C4-2B (cell line): ENCODE measurements around the gene RINL.

Experiments used
- ZFX ChIP-seq: fragments of 450-650 bp; IDR thresholded peaks from 2 replicates; pipeline ENCODE4 v1.6.1; 2017
- TF ChIP-seq, protein P1 (sequence below): fragments of 450-650 bp; conservative IDR thresholded peaks from 2 replicates; pipeline ENCODE4 v1.5.1; 2017; ENCODE audit warnings: mild to moderate bottlenecking

- TF ChIP-seq, protein P1, sequence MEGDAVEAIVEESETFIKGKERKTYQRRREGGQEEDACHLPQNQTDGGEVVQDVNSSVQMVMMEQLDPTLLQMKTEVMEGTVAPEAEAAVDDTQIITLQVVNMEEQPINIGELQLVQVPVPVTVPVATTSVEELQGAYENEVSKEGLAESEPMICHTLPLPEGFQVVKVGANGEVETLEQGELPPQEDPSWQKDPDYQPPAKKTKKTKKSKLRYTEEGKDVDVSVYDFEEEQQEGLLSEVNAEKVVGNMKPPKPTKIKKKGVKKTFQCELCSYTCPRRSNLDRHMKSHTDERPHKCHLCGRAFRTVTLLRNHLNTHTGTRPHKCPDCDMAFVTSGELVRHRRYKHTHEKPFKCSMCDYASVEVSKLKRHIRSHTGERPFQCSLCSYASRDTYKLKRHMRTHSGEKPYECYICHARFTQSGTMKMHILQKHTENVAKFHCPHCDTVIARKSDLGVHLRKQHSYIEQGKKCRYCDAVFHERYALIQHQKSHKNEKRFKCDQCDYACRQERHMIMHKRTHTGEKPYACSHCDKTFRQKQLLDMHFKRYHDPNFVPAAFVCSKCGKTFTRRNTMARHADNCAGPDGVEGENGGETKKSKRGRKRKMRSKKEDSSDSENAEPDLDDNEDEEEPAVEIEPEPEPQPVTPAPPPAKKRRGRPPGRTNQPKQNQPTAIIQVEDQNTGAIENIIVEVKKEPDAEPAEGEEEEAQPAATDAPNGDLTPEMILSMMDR = no peak; the same call in 1 of the 2 replicates
- TF ChIP-seq ZFX = no peak
Observed at GRCh38 chr19:38838208-38838985, 39.7 kb downstream of the RINL start.
